ENCODE measurements around the gene AR.

Gene AR

DNA sequence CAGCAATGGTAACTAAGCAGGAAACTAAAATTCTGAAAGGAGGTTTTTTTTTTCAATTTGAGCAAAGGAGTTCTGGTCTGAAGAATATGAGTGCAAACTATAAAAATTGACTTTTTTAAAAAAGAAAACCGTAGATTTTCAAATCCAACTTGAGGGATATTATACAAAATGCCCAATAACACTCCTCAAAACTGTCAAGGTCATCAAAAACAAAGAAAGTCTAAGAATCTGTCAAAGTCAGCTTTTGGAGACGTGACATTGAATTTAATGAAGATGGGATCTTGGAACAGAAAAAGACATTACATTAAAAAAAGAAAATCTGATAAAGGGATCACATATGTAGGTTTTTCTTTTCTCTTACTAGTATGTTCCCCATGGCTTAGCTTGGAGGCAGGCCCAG, 40.4 kb upstream of the AR start:
- Histone ChIP-seq H3K9ac (ENCODE audit: low read length) (no peak overlapping the region), H3K9me3 (ENCODE audit: insufficient read depth, low read length) (no peaks in the 10 kb centered on the region), H3K79me2 (ENCODE audit: insufficient read depth, low read length) (no peaks in the 10 kb centered on the region), H3K27ac (ENCODE audit: low read depth, low read length) (no peak overlapping the region), H3K27me3 (ENCODE audit: low read length) (no peaks in the 10 kb centered on the region), H3K36me3 (ENCODE audit: low read length) (no peaks in the 10 kb centered on the region), H3K4me2 (ENCODE audit: low read depth, low read length, poor library complexity, severe bottlenecking) (no peak overlapping the region), H4K20me1 (ENCODE audit: low read depth, low read length) (no peaks in the 10 kb centered on the region), H3F3A (ENCODE audit: insufficient read depth) (no peaks in the 10 kb centered on the region), H3K4me3 (ENCODE audit: insufficient read depth, low read length, poor library complexity, severe bottlenecking) (no peak overlapping the region), H2AFZ (ENCODE audit: low read depth, low read length, severe bottlenecking) (no peak overlapping the region), H3K9me2 (replicated peaks; ENCODE audit: insufficient read depth, low read length) (no peaks in the 10 kb centered on the region)
- no peak for TF ChIP-seq EZH2phosphoT487 (conservative IDR thresholded peaks at IDR 0.05; ENCODE audit: low read length)
- TF ChIP-seq, protein P1, sequence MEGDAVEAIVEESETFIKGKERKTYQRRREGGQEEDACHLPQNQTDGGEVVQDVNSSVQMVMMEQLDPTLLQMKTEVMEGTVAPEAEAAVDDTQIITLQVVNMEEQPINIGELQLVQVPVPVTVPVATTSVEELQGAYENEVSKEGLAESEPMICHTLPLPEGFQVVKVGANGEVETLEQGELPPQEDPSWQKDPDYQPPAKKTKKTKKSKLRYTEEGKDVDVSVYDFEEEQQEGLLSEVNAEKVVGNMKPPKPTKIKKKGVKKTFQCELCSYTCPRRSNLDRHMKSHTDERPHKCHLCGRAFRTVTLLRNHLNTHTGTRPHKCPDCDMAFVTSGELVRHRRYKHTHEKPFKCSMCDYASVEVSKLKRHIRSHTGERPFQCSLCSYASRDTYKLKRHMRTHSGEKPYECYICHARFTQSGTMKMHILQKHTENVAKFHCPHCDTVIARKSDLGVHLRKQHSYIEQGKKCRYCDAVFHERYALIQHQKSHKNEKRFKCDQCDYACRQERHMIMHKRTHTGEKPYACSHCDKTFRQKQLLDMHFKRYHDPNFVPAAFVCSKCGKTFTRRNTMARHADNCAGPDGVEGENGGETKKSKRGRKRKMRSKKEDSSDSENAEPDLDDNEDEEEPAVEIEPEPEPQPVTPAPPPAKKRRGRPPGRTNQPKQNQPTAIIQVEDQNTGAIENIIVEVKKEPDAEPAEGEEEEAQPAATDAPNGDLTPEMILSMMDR (IDR thresholded peaks at IDR 0.05; ENCODE audit: insufficient read depth, low read length, poor library complexity, severe bottlenecking): no peak

- Histone ChIP-seq H3K4me2 (ENCODE audit: low read depth, low read length, poor library complexity, severe bottlenecking) (no peak overlapping the region), H3K4me3 (ENCODE audit: insufficient read depth, low read length, poor library complexity, severe bottlenecking) (no peak overlapping the region), H3K27ac (ENCODE audit: low read depth, low read length) (no peak overlapping the region), H3K36me3 (ENCODE audit: low read length) (no peaks in the 10 kb centered on the region), H3K27me3 (ENCODE audit: low read length) (no peaks in the 10 kb centered on the region), H3K9me2 (replicated peaks; ENCODE audit: insufficient read depth, low read length) (no peaks in the 10 kb centered on the region), H3F3A (ENCODE audit: insufficient read depth) (no peaks in the 10 kb centered on the region), H4K20me1 (ENCODE audit: low read depth, low read length) (no peaks in the 10 kb centered on the region), H3K79me2 (ENCODE audit: insufficient read depth, low read length) (no peaks in the 10 kb centered on the region), H3K9me3 (ENCODE audit: insufficient read depth, low read length) (no peaks in the 10 kb centered on the region), H2AFZ (ENCODE audit: low read depth, low read length, severe bottlenecking) (no peak overlapping the region), H3K9ac (ENCODE audit: low read length) (no peak overlapping the region)
- TF ChIP-seq, protein P1 (IDR thresholded peaks at IDR 0.05; ENCODE audit: insufficient read depth, low read length, poor library complexity, severe bottlenecking): no peak
- no peak for TF ChIP-seq EZH2phosphoT487 (conservative IDR thresholded peaks at IDR 0.05; ENCODE audit: low read length)
Observed at GRCh38 chrX:67520671-67521070, 23.1 kb upstream of the AR start.

- no peaks in the 10 kb centered on the region for H4K20me1 ChIP-seq (ENCODE audit: low read depth, low read length)
- no peak overlapping the region for H3K9ac ChIP-seq (ENCODE audit: low read length)
- no peaks in the 10 kb centered on the region for H3K79me2 ChIP-seq (ENCODE audit: insufficient read depth, low read length)
- no peak overlapping the region for H3K27ac ChIP-seq (ENCODE audit: low read depth, low read length)
- TF ChIP-seq, protein P1 (IDR thresholded peaks at IDR 0.05; ENCODE audit: insufficient read depth, low read length, poor library complexity, severe bottlenecking): no peak
- TF ChIP-seq EZH2phosphoT487 (conservative IDR thresholded peaks at IDR 0.05; ENCODE audit: low read length): no peak
- no peaks in the 10 kb centered on the region for H3K27me3 ChIP-seq (ENCODE audit: low read length)
- H3K4me3 ChIP-seq (ENCODE audit: insufficient read depth, low read length, poor library complexity, severe bottlenecking): no peak overlapping the region
- no peaks in the 10 kb centered on the region for H3K9me3 ChIP-seq (ENCODE audit: insufficient read depth, low read length)
- no peaks in the 10 kb centered on the region for H3K36me3 ChIP-seq (ENCODE audit: low read length)
- no peak overlapping the region for H3K4me2 ChIP-seq (ENCODE audit: low read depth, low read length, poor library complexity, severe bottlenecking)
- H3F3A ChIP-seq (ENCODE audit: insufficient read depth): no peaks in the 10 kb centered on the region
- H3K9me2 ChIP-seq (replicated peaks; ENCODE audit: insufficient read depth, low read length): no peaks in the 10 kb centered on the region
- no peak overlapping the region for H2AFZ ChIP-seq (ENCODE audit: low read depth, low read length, severe bottlenecking)
Observed at GRCh38 chrX:67523002-67523681, 20.7 kb upstream of the AR start.

Data from SU-DHL-6 (cell line).